Hematopoietic multipotent progenitor cell treated with erythropoietin and hydrocortisone succinate and interleukin-3 and kit ligand, for 15 days (in vitro differentiated cells): ENCODE measurements around the gene TNFRSF21.
"Not testable (repeated sequence)": the region's sequence is repeated elsewhere in the genome, so short reads cannot be mapped to it uniquely, and the experiment has no call there.

ENCODE experiments used
- DNase-seq: peaks from one replicate; pipeline ENCODE4 v3.0.0-alpha.2; 2015; ENCODE audit warnings: low spot score

The TNFRSF21 gene

DNA sequence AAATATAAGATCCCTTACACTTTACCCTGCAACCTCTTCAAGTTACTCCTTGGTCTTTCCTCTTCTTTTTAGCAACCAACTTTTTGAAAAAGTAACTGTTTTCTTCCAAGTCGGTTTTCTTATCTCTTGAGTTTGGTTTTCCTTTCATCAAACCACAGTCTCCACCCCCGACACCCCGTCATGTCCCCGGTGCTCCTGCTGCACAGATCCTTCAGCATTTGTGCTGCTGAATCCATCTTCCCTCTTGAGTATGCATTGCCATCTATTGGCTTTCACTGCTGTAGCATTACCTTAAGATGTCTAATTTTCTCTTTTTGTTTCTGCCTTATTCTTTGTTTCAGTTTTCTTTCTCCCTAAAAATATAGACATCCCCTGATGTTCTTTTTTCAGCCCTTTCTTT, 11.9 kb upstream of the TNFRSF21 start:
- no peak for DNase-seq

- no peak for DNase-seq
Observed at GRCh38 chr6:47319867-47320266, 10.2 kb upstream of the TNFRSF21 start.

GRCh38 chr6:47319382-47319781, 9.7 kb upstream of the TNFRSF21 start:
- no peak for DNase-seq

DNA sequence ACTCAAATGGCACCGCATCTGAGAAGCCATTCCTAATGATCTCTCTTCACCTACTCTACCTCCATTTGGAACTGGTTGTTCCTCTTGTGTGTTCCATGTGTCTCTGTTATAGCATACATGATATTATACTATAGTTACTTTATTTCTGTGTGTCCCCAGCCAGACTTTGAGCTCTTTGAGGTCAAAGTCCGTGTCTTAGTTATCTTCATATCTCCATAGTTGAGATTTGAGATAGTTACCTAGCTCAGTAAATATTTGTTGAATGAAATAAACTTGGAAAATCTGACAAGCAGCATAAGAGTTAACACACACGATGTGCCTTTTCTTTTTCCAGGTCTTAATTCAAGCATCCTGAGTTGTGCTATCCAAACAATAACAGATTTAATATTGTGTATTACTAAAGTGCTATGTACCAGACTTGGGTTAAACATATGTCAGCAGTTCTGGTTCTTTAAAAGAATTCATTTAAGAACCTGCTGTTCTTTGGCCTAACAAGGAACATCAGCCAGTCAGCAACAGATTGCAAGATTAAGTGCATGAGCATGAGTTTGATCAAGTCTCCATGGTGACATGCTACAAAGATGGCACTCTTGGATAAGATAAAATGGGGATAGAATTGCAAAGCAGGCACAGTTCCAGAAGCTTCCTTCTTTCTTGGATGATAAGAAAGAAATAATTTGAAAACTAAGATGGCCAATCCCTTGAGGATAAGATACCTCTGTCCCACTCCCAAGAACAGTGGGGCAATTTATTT, 8.7 kb upstream of the TNFRSF21 start:
- no peak for DNase-seq

- DNase-seq = not testable (repeated sequence)
Observed at GRCh38 chr6:47315181-47315580, 5.5 kb upstream of the TNFRSF21 start.

GRCh38 chr6:47310131-47310480, 401 bp upstream of the TNFRSF21 start:
- DNase-seq = no peak

- no peak for DNase-seq
Observed at GRCh38 chr6:47308552-47309290, 984 bp downstream of the TNFRSF21 start.

GRCh38 chr6:47308198-47308517, 1.5 kb downstream of the TNFRSF21 start:
- DNase-seq = no peak

GRCh38 chr6:47307362-47308197, 2.1 kb downstream of the TNFRSF21 start:
- DNase-seq = no peak

GRCh38 chr6:47306887-47307286, 2.8 kb downstream of the TNFRSF21 start:
- no peak for DNase-seq

DNA sequence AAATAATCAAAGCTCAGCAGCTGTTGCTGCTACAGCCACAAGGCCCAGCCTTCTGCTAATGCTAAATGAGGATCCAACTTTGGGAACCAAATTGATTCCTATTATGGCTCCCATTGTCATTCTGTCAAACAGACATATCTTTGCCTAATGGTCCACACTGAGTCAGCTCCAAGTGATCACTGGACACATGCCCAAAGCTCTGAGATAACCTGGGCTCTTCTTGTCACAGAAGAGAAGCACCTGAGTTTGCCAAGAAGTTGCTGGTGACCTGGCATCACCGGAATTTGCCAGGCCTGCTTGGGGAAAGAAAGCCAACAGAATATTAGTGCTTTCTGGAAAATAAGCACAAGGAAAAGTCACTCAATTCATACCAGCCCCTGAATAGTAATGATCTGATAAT, 5.8 kb downstream of the TNFRSF21 start:
- DNase-seq = no peak

- DNase-seq = no peak
Observed at GRCh38 chr6:47303342-47303741, 6.4 kb downstream of the TNFRSF21 start.

- DNase-seq = no peak
Observed at GRCh38 chr6:47302043-47302442, 7.7 kb downstream of the TNFRSF21 start.

- no peak for DNase-seq
Observed at GRCh38 chr6:47301441-47301840, 8.3 kb downstream of the TNFRSF21 start.

GRCh38 chr6:47300417-47300816, 9.3 kb downstream of the TNFRSF21 start:
- DNase-seq = no peak

DNA sequence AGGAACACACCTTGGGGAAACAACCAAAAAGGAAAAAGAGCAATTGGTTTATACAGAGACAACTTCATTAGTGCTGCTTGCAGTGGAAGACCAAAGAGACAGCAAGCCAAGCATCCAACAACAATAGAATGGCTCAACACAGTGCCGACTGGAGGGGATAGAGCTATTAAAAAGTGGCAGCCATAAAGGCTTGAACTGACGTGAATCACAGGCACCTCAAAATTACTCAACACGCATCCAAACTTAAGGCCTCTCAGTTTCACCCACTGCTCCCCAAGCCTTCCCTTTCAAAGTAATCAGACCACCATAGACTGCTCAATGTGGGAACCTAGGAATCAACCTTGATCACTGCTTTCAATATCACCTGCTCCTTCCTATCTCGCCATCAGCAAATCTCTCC, 9.7 kb downstream of the TNFRSF21 start:
- no peak for DNase-seq

DNA sequence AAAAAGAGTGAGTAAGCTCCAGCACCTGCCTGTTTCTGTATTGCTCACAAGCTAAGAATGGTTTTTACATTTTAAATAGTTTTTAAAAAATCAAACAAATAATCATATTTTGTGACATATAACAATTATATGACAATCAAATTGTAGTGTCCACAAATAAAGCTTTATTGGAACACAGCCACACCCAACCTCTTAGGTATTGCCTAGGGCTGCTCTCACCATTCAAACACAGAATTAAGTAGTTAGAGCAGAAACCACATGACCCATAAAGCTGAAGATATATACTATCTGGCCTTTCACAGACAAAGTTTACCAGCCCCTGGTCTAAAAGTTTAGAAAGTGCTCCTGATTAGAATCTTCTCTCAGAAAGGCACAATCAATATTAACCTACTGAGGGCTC, 11.2 kb downstream of the TNFRSF21 start:
- no peak for DNase-seq

- no peak for DNase-seq
Observed at GRCh38 chr6:47294990-47295389, 14.7 kb downstream of the TNFRSF21 start.

- no peak for DNase-seq
Observed at GRCh38 chr6:47292944-47293343, 16.8 kb downstream of the TNFRSF21 start.

- DNase-seq = no peak
Observed at GRCh38 chr6:47292027-47292426, 17.7 kb downstream of the TNFRSF21 start.

- no peak for DNase-seq
Observed at GRCh38 chr6:47290124-47290834, 19.4 kb downstream of the TNFRSF21 start.
